ENCODE data around the gene TTYH1. TPM values are rescaled to one million over a fixed set of nuclear protein-coding genes. Genes with fewer than 3 reads are reported as not detected.
"Not testable (repeated sequence)": the region's sequence is repeated elsewhere in the genome, so short reads cannot be mapped to it uniquely, and the experiment has no call there.

The TTYH1 gene
- total RNA-seq, 1 donor from 2014 or later = 10.4 TPM

DNA sequence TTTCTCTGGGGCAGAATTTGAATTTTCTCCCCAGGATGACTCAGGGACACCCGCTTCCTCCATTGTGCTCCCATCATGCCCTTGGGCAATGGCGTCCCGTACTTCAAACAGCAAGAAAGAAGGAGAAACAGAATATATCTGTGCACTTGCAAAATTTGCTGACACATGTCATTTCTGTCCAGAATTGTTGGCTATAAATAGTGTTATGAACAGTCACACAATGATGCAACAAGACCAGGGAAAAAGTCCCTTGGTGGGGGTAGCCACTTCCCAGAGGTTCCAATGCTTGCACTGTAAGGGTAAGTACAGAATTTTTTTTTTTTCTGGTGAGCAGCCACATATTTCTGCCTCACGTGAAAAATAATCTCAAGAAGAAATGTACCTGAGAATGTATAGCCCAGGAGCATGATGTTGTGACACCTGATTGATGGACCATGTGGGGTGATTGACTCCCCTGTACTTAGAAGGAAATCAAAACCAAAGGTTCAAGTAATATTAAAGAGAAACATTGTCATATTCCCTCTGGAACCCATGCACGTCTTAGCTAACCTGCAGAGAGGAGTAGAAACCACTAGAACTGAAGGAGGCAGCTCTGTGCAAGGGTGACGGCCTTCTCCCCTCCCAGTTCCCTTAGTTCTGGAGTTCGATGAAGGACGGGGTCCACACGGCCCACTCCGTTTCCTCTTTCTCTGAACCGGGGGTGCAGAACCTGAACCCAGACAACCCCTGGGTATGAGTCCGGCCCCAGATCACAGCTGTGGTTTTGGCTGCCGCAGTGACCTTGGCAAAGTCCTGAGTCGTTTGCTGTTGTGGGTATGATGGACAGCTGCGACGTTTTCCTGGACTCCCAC is 41.3 kb upstream of the TTYH1 start:
- H3K4me1 Mint-ChIP-seq (ENCODE audit: unreplicated experiment) = no peaks in the 10 kb centered on the region
- no peak overlapping the region for H3K27ac Mint-ChIP-seq (ENCODE audit: unreplicated experiment)
- no peaks in the 10 kb centered on the region for H3K36me3 Mint-ChIP-seq (ENCODE audit: low read depth, unreplicated experiment)
- no peaks in the 10 kb centered on the region for H3K9me3 Mint-ChIP-seq (ENCODE audit: unreplicated experiment)
- H3K4me3 Mint-ChIP-seq (ENCODE audit: unreplicated experiment) = no peak overlapping the region
- no peaks in the 10 kb centered on the region for H3K27me3 Mint-ChIP-seq (ENCODE audit: unreplicated experiment)
- DNase-seq (ENCODE audit: low spot score) = no peak
- TF ChIP-seq, protein P1, sequence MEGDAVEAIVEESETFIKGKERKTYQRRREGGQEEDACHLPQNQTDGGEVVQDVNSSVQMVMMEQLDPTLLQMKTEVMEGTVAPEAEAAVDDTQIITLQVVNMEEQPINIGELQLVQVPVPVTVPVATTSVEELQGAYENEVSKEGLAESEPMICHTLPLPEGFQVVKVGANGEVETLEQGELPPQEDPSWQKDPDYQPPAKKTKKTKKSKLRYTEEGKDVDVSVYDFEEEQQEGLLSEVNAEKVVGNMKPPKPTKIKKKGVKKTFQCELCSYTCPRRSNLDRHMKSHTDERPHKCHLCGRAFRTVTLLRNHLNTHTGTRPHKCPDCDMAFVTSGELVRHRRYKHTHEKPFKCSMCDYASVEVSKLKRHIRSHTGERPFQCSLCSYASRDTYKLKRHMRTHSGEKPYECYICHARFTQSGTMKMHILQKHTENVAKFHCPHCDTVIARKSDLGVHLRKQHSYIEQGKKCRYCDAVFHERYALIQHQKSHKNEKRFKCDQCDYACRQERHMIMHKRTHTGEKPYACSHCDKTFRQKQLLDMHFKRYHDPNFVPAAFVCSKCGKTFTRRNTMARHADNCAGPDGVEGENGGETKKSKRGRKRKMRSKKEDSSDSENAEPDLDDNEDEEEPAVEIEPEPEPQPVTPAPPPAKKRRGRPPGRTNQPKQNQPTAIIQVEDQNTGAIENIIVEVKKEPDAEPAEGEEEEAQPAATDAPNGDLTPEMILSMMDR (IDR thresholded peaks at IDR 0.05; ENCODE audit: unreplicated experiment) = no peak

DNA sequence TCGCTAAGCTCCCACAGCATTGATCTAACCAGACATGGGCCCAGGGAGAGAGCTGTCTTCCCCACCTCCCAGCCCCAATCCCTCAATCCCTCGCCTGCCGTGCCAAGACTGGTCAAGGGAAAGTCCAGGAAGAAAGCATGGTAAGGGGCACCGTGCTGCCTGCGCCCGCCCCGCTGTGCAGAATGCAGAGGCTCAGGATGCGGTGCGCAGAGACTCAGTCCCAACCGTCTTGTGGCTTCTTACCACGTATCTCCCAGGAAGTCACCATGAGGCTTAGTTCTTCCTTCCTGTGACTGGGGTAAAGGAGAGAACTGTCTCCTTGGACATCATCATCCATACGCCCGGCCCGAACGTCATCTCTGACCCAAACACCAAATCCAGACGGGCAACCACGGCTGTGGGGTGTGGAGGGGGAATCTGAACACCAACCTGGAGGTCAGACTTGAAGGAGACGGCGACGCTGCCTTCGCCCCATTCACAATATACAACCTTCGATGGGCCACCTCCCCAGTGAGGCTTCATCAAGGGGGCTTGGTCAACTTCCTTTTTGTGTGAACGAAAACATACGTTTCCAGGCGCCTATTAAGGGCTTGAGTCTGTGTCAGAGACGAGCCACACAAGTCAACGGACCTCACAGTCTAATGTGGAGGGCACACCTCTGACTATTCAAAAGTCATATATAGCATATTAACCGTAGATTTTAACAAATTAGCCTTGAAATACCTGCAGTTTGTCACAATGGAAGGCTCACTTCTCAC is 39.9 kb upstream of the TTYH1 start:
- DNase-seq (ENCODE audit: low spot score); H3K27ac Mint-ChIP-seq (ENCODE audit: unreplicated experiment); H3K9me3 Mint-ChIP-seq (ENCODE audit: unreplicated experiment); H3K36me3 Mint-ChIP-seq (ENCODE audit: low read depth, unreplicated experiment); H3K4me1 Mint-ChIP-seq (ENCODE audit: unreplicated experiment); H3K27me3 Mint-ChIP-seq (ENCODE audit: unreplicated experiment); H3K4me3 Mint-ChIP-seq (ENCODE audit: unreplicated experiment): not testable (repeated sequence)

DNA sequence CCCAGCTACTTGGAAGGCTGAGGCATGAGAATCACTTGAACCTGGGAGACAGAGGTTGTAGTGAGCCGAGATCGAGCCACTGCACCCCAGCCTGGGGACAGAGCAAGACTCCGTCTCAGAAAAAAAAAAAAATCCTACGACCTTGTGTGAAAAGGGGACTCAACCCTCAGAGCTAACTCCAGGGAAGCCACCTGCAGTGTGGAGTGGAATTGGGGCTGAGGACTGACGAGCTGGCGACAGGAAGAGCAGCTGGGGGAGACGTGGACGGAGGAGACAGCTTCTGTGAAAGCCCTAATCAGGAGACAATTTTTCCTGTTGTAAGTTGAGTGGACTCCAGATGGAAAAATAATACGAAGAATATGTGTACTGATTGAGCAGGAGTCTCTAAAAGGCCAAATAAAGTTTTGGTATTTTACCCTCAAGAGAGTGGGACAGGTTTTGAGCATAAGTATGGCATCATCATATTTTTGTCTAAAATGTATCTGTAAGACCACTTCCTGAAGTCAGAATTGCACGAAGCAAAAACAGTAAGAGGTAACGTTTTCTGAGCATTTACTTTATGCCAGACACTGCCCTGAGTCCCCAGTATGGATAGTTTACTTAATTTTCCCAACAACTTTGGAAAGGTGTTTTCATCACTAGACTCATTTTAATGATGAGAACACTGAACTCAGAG is 38.5 kb upstream of the TTYH1 start:
- TF ChIP-seq, protein P1 (IDR thresholded peaks at IDR 0.05; ENCODE audit: unreplicated experiment) = no peak
- no peak for DNase-seq (ENCODE audit: low spot score)
- Mint-ChIP-seq H3K4me3 (ENCODE audit: unreplicated experiment) (no peak overlapping the region), H3K27ac (ENCODE audit: unreplicated experiment) (no peak overlapping the region), H3K4me1 (ENCODE audit: unreplicated experiment) (no peaks in the 10 kb centered on the region), H3K9me3 (ENCODE audit: unreplicated experiment) (no peaks in the 10 kb centered on the region), H3K36me3 (ENCODE audit: low read depth, unreplicated experiment) (no peaks in the 10 kb centered on the region), H3K27me3 (ENCODE audit: unreplicated experiment) (no peaks in the 10 kb centered on the region)

DNA sequence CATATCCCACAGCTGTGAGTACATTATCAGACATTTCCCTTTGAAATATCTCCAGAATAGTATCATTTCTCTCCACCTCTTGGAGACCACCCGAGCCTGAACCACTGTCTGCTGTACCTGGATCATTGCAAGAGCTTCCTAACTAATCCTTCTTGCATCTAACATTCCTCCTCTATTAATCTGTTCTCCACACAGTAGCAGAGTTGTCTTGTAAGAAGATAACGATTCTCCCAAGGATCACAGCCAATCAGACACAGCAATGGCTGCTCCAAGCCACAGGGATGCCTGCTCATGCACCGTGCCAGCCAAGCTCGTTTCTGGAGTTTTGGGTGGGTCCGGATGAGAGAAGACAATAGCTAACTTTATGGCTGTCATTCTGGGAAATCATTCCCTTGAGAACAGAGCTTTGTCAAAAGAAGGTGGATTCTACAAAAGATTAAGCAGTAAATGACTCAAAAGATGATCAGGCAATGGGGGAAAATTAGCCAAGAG is 36.0 kb upstream of the TTYH1 start:
- no peak overlapping the region for H3K27ac Mint-ChIP-seq (ENCODE audit: unreplicated experiment)
- H3K4me1 Mint-ChIP-seq (ENCODE audit: unreplicated experiment) = no peaks in the 10 kb centered on the region
- no peaks in the 10 kb centered on the region for H3K27me3 Mint-ChIP-seq (ENCODE audit: unreplicated experiment)
- no peak for DNase-seq (ENCODE audit: low spot score)
- H3K9me3 Mint-ChIP-seq (ENCODE audit: unreplicated experiment) = no peaks in the 10 kb centered on the region
- no peaks in the 10 kb centered on the region for H3K36me3 Mint-ChIP-seq (ENCODE audit: low read depth, unreplicated experiment)
- no peak overlapping the region for H3K4me3 Mint-ChIP-seq (ENCODE audit: unreplicated experiment)
- TF ChIP-seq, protein P1 (IDR thresholded peaks at IDR 0.05; ENCODE audit: unreplicated experiment) = no peak

DNA sequence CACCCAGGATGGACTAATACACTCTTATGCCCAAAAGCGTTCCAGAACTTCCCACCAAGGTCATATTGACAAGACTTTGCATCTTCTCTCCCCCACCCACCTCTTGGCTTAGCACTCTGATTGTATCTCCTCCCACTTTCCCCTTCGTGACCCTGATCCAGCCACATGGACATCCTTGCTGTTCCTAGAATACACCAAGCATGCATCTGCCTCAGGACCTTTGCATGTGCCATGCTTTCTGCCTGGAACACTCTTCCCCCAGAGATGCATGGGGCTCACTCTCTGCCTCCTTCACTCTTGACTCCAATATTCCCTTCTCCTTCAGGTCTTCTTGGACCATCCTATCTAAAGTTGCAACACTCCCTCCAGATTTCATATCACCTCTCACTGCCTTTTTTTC is 34.4 kb upstream of the TTYH1 start:
- H3K27me3 Mint-ChIP-seq (ENCODE audit: unreplicated experiment) = no peaks in the 10 kb centered on the region
- no peak for DNase-seq (ENCODE audit: low spot score)
- H3K27ac Mint-ChIP-seq (ENCODE audit: unreplicated experiment) = no peak overlapping the region
- TF ChIP-seq, protein P1 (IDR thresholded peaks at IDR 0.05; ENCODE audit: unreplicated experiment) = no peak
- H3K4me3 Mint-ChIP-seq (ENCODE audit: unreplicated experiment) = no peak overlapping the region
- no peaks in the 10 kb centered on the region for H3K36me3 Mint-ChIP-seq (ENCODE audit: low read depth, unreplicated experiment)
- H3K9me3 Mint-ChIP-seq (ENCODE audit: unreplicated experiment) = no peaks in the 10 kb centered on the region
- H3K4me1 Mint-ChIP-seq (ENCODE audit: unreplicated experiment) = no peaks in the 10 kb centered on the region

DNA sequence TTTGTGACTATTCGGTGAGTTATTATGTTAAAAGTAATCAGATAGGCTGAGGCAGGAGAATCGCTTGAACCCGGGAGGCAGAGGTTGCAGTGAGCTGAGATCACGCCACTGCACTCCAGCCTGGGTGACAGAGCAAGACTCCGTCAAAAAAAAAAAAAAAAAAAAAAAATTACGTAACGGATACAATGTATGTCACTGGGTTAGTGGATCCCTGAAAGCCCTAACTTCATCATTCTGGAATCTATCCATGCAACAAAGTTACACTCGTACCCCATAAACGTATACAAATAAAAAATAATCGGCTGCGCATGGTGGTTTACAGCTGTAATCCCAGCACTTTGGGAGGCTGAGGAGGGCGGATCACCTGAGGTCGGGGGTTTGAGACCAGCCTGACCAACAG is 33.2 kb upstream of the TTYH1 start:
- H3K27ac Mint-ChIP-seq (ENCODE audit: unreplicated experiment); H3K9me3 Mint-ChIP-seq (ENCODE audit: unreplicated experiment); H3K36me3 Mint-ChIP-seq (ENCODE audit: low read depth, unreplicated experiment); H3K4me1 Mint-ChIP-seq (ENCODE audit: unreplicated experiment); DNase-seq (ENCODE audit: low spot score); H3K27me3 Mint-ChIP-seq (ENCODE audit: unreplicated experiment); H3K4me3 Mint-ChIP-seq (ENCODE audit: unreplicated experiment): not testable (repeated sequence)

All from endothelial cell (in vitro differentiated cells).